Activated CD4-positive, alpha-beta T cell treated with anti-CD3 and anti-CD28 coated beads, Interleukin-2, Interleukin-6, amounts not matched to agents 100 ng/mL and 50 ng/mL, durations not matched to agents 16 hours and 8 hours (primary cell): ENCODE results near the gene CACNB4.
A peak's percentile ranks its signal among the peaks of the same experiment; 100 is the strongest.
"Not testable (repeated sequence)": the region's sequence is repeated elsewhere in the genome, so short reads cannot be mapped to it uniquely, and the experiment has no call there.

Experiments
- DNase-seq: peaks from one replicate; pipeline ENCODE4 v3.0.0-alpha.2; 2020

CACNB4 gene

DNA sequence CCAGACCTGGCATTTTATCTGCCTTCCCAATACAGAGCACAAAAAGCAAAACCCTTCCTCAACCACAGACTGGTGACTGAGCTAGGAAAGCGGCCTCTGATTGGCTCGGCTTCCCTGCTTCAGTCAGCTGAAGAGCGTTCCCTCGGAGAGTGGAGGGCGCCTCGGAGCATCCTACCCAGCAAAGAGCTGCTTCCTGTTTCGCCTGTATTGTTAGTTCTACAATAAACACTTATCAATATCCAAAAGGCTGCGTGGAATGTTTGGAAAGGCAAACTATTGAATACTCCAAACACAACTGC is 125.0 kb downstream of the CACNB4 start:
- no peak for DNase-seq

DNA sequence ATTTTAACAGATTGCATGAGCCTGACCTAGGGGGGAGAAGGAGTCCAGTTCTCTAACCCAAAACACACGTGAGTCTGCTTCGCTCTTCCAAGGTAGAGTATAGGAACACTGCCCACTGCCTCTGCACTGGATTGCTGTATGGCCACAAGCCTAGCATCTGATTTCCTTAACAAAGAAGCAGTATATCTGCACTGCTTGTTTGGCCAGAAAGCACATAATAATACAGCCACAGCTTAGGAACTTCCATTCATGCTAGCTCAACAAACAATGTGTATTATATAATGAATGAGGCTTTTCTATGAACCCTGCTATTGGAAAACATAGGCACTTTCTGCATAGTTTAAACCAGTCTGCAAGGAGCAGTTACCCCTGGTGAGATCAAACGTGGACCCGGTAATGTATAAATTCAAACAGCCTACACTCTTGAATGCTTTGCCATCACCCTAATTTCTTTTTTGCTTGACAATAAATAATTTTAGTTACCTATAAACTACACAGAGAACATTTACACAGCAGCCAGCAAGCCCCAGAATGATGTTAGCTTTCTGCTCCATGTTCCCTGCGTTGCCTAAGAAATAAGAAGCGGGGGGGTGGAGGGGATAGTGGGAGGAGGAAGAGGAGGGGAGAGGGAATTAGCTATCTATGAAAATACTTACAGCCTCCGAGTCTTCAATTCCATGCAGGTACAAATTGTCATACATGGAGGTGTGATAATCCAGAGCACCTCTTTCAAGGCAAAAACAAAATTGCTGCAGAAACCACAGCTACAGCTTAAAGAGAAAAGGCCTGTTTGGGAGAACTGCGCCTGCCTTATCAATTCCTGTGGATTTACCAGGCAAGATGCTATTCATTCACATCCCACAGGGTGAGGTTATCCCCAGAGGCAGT is 125.6 kb downstream of the CACNB4 start:
- DNase-seq: no peak

DNA sequence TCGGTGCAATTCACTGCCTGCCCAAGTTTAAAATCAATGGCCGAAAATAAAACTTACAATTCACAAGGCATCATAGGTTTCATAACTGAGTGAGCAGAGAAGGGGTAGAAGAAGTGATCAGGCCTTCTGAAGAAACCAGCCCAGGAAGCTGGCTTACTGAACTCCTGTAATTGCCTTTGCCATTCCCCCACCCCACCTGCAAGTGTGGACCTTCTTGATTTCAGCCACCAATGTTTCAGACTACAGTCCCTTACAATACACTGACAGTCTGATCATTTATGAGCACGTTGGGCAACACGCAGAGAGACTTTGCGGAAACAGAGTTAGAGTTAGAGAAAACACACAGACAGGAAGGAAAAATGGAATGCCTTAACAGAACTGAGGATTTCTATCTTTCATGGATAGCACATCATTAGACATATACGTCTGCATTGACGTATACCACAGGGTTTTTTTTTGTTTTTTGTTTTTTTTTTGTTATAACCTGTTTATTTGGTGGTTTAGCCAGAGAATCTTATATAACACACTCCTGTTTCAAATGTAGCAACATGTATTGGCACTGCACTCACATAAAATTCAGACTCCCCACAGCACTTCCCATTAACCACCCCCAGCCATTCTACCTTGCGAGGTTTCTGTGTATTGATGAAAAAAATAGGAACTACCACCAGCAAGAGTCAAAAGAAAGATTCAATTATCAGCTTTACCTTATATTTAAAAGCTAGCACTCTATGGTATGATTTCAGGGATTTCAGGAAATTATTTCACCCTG is 126.4 kb downstream of the CACNB4 start:
- no peak for DNase-seq

DNA sequence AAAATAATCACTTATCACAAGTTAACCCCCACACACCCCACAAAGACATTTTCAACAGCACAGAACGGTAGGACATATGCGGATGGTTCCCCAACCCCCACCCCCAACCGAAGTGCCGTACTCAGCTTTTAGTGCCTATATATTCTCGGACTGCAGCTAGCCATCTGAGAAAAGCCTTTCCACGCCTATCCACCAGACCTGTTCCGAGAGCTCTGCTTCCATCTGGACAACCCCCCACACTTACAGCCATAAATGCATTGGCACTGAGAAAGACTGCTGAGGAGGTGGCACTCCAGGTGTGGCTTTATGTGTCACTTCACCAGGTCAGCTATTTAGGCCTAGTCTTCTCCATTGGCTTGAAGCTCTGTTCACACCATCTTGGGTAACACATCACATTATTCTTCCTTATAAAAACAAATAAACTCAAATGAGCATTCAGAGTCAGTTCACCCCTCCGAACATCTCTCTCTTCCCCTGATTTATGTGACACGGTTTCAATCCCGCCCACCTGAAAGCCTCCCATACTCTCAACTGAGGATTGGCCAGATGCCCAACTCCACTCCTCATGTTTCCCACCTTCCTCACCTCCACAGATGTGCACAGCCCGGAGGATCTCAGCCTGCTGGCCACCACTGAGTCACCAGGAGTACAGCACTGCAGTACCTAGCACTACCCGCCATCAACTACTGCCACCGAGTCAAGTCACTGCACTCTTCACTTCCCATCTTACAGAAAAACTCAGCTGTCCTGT is 127.4 kb downstream of the CACNB4 start:
- no peak for DNase-seq

DNA sequence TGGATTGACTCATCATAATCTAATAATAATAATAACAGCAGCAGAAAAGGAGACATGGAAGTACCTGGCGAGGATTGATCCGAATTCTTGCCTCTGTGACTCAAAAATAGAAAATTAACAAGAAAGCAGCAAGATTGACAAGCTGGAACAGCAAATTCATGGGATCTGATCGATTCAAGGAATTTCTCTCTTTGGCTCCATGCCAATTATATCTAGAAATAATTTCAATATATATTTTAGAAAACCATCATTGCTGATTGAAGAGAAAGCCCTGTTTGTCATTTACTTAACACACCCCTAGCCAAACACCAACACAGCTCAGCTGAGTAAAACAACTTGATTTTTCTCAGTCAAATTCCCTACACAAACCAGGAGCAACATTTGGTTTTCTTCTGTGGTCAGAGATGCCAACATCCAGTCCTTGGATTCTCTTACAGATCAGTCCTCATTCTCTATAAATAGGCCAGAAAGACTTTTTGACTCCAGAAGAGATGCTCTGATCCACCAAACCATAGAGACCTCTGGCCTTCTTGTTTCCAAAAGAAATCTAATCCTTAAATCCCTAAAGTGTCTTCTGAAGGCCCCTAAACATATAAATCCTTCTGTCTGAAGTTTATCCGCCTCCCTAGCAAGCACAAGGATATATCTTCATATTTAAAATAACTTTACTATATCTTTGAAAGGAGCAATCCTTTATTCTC is 129.9 kb downstream of the CACNB4 start:
- no peak for DNase-seq

DNA sequence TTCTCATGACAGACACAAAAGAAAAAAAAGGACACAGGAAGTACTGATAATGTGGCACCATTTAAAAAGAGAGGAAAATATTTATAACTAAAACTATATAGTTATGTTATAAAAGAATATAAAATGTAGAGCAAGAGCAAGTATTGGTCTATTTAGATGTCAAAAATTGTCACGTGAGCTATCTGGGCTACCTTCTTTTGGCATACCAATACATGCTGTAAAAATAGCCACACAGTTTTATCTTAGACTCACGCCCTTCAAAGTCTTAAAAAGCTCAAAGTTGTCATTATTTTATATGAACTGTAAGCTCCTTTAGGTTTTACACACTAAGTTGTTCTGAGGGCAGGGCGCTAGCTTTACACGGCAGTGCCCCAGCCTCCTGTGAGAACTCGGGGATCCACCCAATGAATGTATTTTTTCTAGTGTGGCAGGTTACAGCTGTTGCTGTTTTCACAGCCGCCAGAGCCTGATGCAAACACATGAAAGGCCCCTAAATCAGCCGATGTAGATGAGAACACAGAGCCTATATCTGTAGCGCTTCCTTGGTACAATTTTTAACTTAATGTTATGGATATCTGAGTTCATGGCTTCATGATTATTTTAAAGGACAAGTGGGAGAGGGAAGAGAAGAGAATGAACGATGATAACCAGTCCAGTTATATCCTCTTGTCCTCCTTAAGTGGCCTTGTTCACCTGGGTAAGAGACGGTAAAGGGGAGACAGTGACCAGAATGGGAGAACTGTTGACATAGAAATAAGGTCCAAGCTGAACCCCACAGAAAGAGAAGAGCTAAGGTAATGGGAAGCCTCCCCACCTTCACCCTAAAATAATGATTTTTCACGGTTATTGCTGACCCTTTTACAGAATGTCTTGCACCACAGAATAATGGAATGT is 130.8 kb downstream of the CACNB4 start:
- DNase-seq: no peak

DNA sequence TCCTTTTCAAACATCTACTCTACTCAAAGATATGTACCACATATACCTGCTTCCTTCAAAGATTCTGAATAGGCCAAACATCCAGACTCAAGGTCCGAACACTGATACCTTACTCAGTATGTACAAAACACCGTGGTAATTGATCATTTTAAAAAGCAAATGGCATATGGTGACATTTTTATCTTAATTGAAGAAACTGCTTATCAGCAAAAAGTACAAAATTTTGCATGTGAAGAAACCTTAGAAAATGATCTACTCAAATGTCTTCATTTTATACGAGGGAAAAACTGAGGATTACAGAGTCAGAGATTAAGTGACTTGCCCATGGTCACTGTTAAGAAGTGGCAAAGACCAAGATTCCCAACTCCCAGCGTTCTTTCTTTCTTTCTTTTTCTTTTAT is 133.0 kb downstream of the CACNB4 start:
- DNase-seq: no peak

DNA sequence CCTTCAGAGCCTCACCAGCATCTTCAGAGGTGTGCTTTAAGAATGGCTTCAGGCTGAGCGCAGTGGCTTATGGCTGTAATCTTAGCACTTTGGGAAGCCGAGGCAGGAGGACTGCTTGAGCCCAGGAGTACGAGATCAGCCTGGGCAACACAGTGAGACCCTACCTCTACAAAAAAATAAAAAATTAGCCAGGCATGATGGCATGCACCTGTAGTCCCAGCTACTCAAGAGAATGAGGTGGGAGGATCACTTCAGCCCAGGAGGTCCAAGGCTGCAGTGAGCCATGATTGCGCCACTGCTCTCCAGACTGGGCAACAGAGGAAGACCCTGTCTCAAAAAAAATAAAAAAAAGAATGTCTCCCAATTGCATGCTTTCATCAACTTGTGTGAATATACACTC is 137.3 kb downstream of the CACNB4 start:
- DNase-seq: no peak

DNA sequence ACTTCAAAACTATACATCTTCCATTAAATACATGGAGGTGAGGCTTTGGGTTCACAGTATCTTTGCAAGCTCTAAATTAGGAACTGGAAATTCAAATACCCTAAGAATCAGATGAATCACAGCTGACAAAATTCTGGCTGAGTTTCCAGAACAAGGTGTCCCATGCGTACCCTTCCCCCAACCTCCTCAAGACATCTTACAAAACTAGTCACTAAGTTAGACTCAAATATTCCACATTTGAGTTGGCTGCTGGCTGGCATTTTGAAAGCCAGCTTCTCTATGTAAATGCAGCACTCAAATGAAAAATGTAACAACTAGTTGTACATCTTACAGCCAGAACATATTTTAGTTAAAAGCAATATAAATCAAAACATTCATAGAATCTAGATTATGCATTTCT is 139.6 kb downstream of the CACNB4 start:
- no peak for DNase-seq

DNA sequence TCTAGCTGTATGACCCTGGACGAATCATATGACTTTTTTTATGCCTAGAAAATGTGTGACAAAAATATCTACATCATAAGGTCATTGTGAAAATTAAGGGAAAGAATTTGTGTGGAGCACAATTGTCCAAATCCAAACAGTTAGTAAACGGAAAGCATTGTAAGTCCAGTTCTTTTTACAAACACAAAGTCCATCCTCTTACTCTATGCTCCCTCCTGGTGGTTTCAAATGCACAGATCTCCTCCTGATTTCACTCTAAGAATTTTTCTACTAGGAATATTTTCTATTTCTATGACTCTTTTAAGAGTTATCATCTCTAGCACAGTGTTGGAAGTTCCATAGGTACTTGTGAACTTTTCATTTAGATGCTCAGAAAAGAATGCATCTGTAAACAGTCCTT is 145.4 kb downstream of the CACNB4 start:
- no peak for DNase-seq

DNA sequence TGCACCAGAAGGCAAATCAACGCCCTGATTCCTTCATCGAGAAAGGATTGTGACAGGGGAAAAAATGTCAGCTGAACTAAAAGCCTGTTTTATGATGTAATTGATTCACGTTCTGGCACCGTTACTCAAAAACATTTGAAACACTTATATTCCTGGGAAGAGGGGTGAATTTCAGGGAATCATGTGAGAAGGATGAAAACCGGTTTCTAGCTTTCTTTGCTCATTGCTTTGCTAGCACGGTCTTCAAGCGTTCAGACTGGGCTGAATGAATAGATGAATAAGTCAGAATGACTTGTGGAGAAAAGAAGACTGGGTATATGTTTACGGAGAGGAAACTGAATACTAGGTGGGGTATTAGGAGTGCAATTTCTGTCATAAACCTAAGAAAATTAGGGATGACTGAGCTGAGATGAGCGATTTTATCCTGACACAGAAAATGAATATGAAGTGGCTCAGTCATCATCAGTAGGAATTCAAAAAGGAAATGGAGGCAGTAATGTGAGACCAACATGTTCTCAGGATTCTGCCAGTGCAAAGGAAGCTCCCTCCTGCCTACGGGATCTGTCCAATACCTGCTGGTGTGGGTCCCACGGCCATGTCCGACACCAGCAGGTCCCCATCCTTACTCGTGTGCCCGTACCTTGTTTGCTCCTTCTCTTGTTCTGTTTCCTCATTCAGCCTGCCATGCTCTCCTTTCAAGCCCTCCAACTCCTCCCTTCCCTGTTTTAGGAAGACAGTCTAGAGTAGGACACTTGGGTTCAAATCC is 146.0 kb downstream of the CACNB4 start:
- no peak for DNase-seq

DNA sequence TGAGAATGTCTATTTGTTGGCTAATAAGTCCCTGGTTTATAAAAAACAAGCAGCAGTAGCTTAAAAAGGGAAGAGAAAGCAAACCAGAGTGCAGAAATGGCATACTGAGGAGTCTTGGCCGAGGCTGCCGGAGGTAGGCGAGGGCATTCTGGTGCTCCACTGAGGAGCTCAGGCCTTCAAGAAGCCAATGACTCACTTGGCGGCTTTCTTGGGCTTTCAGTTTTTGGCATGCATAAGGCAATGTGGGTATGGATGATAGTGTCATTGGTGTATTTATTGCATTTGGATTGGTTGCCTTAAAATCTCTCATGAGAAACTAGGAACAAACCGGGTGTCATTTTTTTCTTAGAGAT is 151.1 kb downstream of the CACNB4 start:
- DNase-seq: no peak

DNA sequence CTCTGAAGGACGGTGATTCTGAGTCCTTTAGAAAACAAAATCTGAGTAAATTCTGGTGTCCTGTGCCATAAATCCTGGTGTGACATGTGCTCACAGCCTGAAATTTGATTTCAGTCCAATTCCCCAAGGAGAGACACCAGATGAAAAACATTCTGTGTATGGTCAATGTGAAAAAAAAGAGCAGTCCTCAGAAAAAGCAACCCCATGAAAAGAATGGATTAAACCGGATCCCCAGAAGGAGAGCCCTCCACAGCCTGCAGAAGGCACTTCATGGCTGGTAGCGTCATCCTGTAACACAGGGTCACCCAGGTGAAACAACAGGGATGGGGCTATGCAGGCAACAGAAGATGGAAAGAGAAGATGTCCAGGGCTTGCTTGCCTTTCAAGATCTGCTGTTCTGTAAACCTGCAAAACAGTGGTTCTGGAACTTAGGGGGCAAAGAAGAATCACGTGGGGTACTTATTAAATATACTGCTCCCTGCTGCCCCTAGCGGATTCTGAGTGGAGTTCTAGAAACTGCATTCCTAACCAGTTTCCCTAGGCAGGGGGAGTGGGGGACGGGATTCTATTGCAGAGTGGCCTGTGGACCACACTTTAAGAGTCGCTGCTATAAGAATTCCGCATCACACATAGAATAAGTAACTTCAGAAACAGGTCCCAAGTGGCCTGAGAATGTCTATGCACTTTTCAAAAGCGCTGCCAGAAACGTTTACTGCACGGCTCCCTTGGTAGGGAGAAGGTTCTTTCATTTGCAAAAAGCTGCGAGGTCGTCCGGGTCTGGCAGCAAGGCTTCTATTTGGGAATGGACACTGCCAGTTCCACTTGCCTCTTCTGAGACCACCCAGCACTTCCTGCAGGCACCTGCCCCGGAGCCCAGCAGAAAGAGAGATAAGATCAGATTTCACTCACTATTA is 151.7 kb downstream of the CACNB4 start:
- peak; percentile 29 for DNase-seq

DNA sequence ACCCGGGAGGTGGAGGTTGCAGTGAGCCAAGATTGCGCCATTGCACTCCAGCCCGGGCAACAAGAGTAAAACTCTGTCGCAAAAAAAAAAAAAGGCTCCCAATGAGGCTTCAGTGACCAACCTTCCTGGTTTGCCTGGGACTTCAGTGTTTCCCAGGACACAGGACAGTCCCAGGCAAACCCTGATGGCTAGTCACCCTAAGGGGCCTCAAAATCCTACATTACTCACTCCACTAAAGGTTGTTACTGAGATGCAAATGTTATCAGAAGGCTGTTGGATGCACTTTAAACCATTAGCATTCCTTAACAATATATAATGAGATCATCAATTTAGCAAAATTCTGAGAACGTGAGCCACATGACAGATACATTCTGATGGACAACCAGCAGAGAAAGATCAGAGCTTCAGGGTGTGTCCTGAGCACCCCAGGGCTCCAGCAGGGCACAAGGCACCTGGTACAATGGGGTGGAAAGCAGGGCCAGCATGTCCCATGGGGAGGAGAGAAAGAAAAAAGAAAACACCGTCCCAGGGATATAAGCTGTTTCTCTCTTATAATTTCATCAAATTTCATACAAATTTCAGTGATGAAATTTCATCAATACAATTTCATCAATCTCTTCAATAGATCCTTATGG is 152.5 kb downstream of the CACNB4 start:
- no peak for DNase-seq

DNA sequence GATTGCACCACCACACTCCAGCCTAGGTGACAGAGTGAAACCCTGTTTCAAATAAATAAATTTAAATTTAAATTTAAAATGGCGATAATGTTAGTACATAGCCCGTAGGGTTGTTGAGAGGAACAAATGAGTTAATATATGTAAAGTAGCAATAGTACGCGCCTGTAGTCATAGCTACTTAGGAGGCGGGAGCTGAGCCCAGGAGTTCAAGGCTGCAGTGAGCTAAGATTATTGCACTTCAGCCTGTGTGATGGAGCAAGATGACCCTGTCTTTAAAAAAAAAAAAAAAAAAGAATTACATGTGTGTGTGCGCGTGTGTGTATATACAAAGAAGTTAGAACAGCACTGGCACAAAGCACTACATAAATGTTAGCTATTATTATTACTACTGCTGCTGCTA is 153.2 kb downstream of the CACNB4 start:
- no peak for DNase-seq

DNA sequence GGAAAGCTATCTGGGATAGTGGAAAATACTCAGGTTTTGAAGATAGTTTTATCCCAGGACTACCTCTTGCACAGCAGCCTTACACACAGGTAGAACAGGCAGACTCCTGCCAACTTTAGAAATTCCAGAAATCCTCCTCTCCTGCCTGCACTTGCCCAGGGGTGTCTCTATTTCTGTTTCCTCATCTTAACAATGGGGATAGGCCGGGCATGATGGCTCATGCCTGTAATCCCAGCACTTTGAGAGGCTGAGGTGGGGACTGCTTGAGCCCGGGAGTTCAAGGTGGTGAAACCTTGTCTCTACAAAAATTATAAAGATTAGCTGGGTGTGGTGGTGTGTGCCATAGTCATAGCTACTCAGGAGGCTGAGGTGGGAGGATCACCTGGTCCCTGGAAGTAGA is 153.7 kb downstream of the CACNB4 start:
- no peak for DNase-seq

DNA sequence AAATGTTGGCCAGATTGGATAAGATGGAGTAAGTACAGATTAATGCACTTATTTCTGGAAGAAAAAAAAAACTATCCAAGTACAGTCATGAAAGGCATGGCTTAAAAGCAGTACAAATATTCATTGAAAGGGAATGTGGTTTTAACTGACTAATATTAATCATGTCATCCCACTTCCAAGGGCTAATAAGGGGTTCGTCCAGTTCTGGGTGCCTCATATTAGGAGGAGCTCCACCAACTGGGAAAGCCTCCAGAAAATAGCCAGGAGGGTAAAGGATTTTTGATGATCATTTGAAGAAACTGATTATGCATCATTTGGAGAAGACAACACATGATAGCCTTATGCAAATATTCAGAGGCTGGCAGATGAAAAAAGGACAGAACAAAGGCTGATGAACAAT is 155.4 kb downstream of the CACNB4 start:
- no peak for DNase-seq

DNA sequence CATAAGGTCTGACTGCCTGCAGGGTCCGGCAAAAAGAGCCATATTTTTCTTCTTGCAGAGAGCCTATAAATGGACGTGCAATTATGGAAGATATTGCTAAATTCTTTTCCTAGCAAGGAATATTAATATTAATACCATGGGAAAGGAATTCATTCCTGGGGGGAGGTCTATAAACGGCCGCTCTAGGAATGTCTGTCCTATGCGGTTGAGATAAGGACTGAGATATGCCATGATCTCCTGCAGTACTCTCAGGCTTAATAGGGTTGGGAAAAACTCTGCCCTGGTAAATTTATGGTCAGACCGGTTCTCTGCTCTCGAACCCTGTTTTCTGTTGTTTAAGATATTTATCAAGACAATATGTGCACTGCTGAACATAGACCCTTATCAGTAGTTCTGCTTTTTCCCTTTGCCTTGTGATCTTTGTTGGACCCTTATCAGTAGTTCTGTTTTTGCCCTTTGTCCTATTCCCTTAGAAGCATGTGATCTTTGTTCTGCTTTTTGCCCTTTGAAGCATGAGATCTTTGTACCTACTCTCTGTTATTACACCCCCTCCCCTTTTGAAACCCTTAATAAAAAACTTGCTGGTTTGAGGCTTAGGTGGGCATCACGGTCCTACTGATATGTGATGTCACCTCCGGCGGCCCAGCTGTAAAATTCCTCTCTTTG is 156.2 kb downstream of the CACNB4 start:
- not testable (repeated sequence) for DNase-seq

DNA sequence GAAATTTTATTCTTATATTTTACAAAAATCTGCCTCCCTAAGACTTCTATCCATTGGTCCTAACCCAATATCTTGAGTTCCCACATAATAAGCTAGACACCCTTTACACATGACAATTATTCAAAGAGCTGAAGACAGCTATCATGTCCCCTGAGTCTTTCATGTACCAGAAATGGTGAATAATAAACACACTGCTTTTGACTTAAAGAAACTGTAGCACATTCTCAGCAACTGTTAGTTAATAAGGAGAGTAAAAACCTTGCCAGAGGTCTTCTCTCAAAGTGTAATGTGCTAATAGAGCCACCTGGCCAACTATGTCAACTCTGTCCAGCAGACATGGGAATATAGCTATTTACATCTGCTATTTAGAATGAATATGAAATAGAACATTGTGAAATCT is 160.9 kb downstream of the CACNB4 start:
- no peak for DNase-seq
